D721Med (cell line): ENCODE measurements around the gene TCF4.
A peak's percentile ranks its signal among the peaks of the same experiment; 100 is the strongest.

Experiments
- DNase-seq: peaks from one replicate; pipeline ENCODE4 v3.0.0; 2011; ENCODE audit warnings: low spot score; ENCODE audit not compliant: insufficient read length
- FAIRE-seq: peaks from 2 replicates; lab custom pipeline; 2011; peaks lifted over from hg19 to GRCh38; lab: Jason Lieb, UNC
- TF ChIP-seq, protein P1 (sequence below): IDR thresholded peaks from 2 replicates; pipeline ENCODE4 v1.5.1; 2012; ENCODE audit warnings: mild to moderate bottlenecking, control low read depth; ENCODE audit not compliant: insufficient read depth; ENCODE audit errors: missing control alignments

Gene TCF4

GRCh38 chr18:55360061-55360460, 227.9 kb downstream of the TCF4 start:
- FAIRE-seq (peak; percentile 99), DNase-seq (no peak)
- TF ChIP-seq, protein P1, sequence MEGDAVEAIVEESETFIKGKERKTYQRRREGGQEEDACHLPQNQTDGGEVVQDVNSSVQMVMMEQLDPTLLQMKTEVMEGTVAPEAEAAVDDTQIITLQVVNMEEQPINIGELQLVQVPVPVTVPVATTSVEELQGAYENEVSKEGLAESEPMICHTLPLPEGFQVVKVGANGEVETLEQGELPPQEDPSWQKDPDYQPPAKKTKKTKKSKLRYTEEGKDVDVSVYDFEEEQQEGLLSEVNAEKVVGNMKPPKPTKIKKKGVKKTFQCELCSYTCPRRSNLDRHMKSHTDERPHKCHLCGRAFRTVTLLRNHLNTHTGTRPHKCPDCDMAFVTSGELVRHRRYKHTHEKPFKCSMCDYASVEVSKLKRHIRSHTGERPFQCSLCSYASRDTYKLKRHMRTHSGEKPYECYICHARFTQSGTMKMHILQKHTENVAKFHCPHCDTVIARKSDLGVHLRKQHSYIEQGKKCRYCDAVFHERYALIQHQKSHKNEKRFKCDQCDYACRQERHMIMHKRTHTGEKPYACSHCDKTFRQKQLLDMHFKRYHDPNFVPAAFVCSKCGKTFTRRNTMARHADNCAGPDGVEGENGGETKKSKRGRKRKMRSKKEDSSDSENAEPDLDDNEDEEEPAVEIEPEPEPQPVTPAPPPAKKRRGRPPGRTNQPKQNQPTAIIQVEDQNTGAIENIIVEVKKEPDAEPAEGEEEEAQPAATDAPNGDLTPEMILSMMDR = no peak

GRCh38 chr18:55356815-55357214, 231.2 kb downstream of the TCF4 start:
- FAIRE-seq (no peak), DNase-seq (no peak)
- TF ChIP-seq, protein P1 = no peak

GRCh38 chr18:55355223-55355622, 232.8 kb downstream of the TCF4 start:
- TF ChIP-seq, protein P1 = no peak
- DNase-seq (no peak), FAIRE-seq (peak; percentile 99)

GRCh38 chr18:55354795-55355194, 233.2 kb downstream of the TCF4 start:
- TF ChIP-seq, protein P1 = no peak
- DNase-seq = no peak
- FAIRE-seq = no peak

- TF ChIP-seq, protein P1 = no peak
- no peak for DNase-seq
- FAIRE-seq = no peak
Observed at GRCh38 chr18:55353806-55354205, 234.2 kb downstream of the TCF4 start.

GRCh38 chr18:55353391-55353790, 234.6 kb downstream of the TCF4 start:
- FAIRE-seq = no peak
- TF ChIP-seq, protein P1 = no peak
- DNase-seq = no peak

- DNase-seq (no peak), FAIRE-seq (no peak)
- TF ChIP-seq, protein P1 = no peak
Observed at GRCh38 chr18:55351980-55352714, 235.8 kb downstream of the TCF4 start.
